Uterus (tissue), 2 donors: ENCODE measurements around the gene ZGPAT.

ENCODE experiments used
- CTCF ChIP-seq, 4 experiments: fragments of 200-600 bp in 2 of 4; fragments of 450-650 bp in 2 of 4; sonication (generic) in 2 of 4; IDR thresholded peaks; one replicate each; pipeline ENCODE4 v1.5.1; 2016 to 2019; ENCODE audit warnings: antibody characterized with exemption in 4 of 4, mild to moderate bottlenecking in 2 of 4, moderate library complexity in 1 of 4
- POLR2A ChIP-seq, 2 donors: fragments of 450-650 bp; IDR thresholded peaks; one replicate each; pipeline ENCODE4 v1.6.1; 2016; ENCODE audit warnings: antibody characterized with exemption in 2 of 2, mild to moderate bottlenecking in 1 of 2, moderate library complexity in 1 of 2

DNA sequence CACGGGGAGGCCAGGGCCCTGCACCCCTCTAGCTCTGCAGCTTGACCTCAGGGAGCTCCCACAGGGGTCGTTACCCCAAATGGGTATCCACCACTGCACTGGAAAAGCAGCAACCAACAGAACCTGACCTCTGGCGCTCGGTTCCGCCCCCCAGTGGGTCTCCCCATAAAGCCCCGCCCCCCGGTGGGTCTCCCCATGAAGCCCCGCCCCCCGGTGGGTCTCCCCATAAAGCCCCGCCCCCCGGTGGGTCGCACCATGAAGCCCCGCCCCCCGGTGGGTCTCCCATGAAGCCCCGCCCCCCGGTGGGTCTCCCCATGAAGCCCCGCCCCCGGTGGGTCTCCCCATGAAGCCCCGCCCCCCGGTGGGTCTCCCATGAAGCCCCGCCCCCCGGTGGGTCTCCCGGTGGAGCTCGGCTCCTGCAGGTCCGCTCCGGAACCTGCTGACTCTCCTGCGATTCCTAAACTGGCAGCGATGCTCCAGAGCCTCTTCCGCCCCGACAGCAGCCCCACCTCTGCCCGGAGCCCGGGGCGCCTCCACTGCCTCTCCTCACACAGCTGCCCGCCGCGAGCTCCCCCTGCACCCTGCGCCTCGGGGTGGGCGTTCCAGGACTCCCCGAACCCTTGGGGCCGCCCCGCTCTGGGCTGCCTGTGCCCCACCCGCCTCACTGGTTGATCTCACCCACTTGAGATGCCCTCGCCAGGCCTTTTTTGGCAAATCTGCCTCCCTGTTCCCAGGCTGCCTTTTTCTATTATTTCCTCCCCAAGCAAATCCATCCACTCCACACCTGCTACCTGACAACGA lies 43.8 kb downstream of the ZGPAT start:
- TF ChIP-seq CTCF (IDR thresholded peaks at IDR 0.05), result no peak
- no peak for TF ChIP-seq POLR2A (IDR thresholded peaks at IDR 0.05)
